ENCODE results near the gene UCK1.

DNA sequence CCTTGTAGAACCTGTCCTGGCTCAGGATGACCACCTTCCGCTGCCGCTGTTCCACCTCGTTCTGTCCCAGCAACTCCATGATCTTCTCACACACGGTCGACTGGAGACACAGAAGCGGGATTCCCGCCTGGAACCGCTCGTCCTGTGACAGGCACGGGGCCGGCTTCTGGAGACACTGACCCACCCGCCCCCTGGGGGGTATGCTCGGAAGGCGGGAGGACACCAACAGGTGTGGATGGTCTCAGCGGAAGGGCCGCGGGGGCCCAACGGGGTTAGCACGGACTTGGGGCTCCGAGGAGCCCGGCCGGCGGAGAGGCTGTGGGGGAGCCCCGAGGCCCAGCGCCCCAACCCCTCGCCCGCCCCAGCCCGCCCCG is 530 bp downstream of the UCK1 start:
- TF ChIP-seq, protein P1, sequence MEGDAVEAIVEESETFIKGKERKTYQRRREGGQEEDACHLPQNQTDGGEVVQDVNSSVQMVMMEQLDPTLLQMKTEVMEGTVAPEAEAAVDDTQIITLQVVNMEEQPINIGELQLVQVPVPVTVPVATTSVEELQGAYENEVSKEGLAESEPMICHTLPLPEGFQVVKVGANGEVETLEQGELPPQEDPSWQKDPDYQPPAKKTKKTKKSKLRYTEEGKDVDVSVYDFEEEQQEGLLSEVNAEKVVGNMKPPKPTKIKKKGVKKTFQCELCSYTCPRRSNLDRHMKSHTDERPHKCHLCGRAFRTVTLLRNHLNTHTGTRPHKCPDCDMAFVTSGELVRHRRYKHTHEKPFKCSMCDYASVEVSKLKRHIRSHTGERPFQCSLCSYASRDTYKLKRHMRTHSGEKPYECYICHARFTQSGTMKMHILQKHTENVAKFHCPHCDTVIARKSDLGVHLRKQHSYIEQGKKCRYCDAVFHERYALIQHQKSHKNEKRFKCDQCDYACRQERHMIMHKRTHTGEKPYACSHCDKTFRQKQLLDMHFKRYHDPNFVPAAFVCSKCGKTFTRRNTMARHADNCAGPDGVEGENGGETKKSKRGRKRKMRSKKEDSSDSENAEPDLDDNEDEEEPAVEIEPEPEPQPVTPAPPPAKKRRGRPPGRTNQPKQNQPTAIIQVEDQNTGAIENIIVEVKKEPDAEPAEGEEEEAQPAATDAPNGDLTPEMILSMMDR (IDR thresholded peaks at IDR 0.05; ENCODE audit: poor library complexity), result no peak
- TF ChIP-seq EZH2 (IDR thresholded peaks at IDR 0.05; ENCODE audit: borderline replicate concordance), result no peak
